HuH-7 (cell line): ENCODE data around the gene NOC2L.

Experiments
- DNase-seq: peaks from one replicate; pipeline ENCODE4 v3.0.0; 2011; ENCODE audit warnings: low spot score

Gene NOC2L

DNA sequence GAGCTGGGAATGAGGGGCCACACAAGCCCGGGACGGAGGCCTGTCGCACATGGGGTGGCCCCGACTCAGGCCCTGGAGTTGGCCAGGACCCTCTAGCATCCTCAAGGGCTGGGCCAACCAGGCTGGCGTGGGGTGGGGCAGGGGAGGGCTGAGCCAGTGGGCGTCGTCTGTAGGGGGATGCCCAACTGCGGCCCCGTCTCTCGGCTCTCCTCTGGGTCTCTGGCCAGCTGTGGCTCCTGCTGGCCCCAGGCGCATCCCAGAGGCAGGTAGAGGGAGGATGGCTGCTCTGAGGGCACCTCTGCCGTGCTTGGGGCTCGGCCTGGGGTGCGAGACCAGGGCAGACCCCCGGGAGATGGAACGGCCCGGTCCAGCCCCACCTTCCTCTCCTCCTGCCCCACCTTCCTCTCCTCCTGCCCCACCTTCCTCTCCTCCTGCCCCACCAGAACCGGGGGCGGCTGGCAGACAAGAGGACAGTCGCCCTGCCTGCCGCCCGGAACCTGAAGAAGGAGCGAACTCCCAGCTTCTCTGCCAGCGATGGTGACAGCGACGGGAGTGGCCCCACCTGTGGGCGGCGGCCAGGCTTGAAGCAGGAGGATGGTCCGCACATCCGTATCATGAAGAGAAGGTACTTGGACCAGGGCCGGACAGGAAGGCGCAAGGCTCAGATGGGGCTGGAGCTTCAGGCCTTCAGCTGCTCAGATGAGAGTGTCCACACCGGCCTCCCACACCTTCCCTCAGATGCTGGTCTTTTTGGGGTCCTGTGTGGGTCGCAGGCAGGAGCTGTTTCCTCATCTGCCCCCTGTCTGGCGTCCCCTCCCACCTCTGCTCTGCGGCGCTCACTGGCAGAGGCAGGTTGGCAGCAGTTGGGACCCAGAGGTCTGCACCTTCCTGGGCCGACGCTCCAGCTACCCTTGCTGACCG is 29.1 kb downstream of the NOC2L start:
- no peak for DNase-seq

- no peak for DNase-seq
These were observed 30.0 kb downstream of the NOC2L start for GRCh38 chr1:928825-929661.

GRCh38 chr1:927748-928147 is 31.3 kb downstream of the NOC2L start:
- DNase-seq: no peak

- DNase-seq: no peak
These were observed 31.8 kb downstream of the NOC2L start for GRCh38 chr1:927234-927633.

GRCh38 chr1:925561-926421 is 33.3 kb downstream of the NOC2L start:
- DNase-seq: peak; percentile 89

DNA sequence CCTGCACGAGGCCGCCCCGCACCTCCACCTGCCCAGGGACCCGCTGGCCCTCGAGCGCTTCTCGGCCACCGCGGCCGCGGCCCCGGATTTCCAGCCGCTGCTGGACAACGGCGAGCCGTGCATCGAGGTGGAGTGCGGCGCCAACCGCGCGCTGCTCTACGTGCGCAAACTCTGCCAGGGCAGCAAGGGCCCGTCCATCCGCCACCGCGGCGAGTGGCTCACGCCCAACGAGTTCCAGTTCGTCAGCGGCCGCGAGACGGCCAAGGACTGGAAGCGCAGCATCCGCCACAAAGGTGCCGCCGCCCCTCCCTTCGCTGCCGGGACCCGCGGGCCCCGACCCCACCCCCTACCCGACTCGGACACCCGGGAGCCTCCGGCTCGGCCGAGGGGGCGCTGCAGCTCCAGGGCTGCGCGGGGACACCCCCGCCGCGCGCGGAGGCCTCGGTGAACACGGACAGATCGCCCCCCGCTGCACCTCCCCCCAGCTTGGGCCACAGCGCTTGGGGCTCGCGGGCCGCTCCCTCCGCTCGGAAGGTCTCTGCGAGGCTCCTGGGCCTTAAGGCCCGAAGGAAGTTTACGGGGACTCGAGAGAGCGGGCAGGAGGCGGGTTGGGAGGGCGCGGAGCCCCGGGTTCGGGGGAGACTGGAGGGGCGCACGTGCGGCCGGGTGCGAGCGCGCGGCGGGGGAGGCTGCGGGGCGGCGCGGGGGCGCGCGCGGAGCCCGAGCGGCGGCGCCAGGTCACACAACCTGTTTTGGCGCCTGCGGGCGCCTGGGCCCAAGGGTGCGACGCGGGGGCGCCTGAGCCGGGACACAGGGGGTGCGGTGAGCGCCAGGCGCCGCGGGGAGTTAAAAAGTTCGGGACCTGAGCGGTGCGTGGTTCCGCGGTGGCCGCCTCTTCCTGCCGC is 34.1 kb downstream of the NOC2L start:
- no peak for DNase-seq

DNA sequence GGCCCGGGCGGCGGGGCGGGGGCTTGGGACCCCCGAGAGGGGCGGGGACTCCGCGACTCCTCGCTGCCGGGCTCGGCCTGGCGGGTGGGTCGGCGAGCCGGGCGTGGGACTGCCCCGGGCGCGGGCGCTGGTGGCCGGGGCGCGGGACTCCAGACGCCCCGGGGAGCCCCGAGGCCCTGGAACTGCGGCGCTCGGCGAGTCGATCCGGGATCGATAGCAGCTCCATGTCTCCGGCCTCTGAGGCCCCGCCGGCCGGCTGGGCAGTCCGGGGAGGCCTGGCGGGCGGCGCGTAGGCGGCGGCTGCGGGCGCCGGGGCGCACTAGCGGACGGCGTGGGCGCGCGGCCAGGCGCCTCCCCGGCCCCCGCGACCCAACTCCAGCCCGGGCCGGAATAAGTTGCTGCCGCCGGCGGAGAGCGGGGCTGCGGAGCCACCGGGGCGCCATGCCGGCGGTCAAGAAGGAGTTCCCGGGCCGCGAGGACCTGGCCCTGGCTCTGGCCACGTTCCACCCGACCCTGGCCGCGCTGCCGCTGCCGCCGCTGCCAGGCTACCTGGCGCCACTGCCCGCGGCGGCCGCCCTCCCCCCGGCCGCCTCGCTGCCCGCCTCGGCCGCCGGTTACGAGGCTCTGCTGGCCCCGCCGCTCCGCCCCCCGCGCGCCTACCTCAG is 34.9 kb downstream of the NOC2L start:
- DNase-seq: no peak

DNA sequence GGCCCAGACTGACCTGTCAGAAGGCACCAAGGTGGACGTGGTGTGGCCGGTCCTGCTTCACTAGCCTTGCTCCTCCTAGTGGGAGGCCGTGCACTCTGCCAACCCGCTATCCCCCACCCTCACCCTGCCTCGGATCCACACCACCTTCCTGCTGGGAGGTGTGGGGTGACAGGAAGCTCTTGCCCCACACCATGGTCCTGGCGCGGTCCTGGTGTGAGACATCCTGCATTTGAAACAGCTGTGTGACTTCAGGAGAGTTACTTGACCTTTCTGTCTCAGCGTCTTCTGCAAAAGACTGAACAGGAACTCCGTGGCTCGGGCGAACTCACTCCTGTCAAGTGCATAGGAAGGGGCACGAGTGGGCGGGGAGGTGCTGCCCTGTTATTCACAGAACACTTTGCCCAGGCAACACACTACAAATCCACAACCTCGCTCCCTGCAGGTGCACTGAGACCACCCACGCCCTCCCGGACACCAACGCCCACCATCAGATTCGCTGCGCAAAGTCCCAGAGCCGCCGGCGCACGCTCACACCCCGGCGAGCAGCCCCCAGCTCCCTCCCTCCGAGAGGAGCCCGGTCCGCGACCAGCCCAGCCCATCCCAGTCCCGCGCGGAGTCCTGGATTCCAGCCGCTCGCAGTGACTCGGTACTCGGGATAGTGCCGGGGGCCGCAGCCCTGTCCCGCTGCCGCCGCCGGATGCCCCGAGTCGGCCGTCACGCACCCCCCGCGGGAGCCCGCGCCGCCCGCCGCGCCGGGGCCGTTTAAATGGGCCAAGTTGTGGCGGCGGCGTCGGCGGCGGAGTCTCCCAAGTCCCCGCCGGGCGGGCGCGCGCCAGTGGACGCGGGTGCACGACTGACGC is 35.7 kb downstream of the NOC2L start, which contains the start of gene SAMD11:
TSS of gene SAMD11 (plus strand) at position 793 of the 860 bp plus-strand sequence. CDS start 509 bp downstream, outside the sequence.
- DNase-seq: peak; percentile 78

DNA sequence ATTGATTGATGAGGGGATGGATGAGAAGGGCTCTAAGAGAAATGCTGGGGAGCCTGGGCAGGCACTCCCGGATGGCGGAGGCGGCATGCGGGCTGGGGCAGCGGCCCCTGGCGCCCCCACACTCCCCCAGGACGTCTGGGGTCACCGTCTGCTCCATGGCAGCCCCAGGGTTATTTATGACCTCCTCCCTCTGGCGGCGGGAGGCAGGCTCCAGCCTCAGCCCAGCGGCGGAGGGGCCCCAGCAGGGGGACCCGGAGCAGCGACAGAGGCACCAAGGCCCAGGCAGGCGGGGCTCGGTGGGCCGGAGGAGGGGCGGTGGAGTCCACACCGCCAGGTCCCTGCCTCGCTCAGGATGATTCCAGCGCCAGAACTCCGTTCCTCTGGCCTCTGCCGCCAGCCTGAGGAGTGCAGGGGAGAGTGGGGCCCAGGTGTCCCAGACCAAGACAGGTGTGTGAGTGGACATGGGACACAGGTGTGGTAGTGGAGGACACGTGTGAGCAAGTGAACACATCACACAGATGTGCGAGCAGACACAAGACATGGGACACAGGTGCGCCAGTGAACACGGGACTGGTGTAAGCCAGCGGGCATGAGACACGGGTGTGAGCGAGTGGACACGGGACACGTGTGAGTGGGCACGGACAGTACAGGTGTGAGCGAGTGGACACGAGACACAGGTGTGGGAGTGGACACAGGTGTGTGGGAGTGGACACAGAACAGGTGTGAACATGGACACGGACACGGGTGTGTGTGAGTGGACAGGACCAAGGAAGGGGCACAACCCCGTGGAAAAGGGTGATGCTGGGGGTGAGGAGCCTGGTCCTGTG is 37.8 kb downstream of the NOC2L start:
- peak; percentile 96 for DNase-seq

- DNase-seq: no peak
These were observed 38.5 kb downstream of the NOC2L start for GRCh38 chr1:920521-920920.

DNA sequence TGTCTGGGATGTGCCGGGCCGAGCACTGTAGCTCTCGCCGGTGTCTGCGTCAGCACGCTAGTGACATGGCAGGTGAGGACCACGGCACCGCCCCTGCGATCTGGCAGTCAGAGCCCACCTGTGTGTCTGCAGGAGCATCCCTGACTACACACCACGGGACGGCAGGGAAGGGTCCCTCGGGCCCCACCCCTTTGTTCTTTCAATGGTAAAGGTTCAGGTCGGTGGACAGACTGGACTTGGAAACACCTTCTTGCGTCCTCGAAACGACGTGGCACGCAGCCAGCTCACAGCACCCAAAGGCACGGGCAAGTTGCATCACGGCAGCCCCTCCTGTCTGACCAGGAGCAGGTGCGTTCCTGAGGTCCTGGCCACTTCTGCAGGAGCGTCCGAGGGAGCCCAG is 39.0 kb downstream of the NOC2L start:
- DNase-seq: no peak

DNA sequence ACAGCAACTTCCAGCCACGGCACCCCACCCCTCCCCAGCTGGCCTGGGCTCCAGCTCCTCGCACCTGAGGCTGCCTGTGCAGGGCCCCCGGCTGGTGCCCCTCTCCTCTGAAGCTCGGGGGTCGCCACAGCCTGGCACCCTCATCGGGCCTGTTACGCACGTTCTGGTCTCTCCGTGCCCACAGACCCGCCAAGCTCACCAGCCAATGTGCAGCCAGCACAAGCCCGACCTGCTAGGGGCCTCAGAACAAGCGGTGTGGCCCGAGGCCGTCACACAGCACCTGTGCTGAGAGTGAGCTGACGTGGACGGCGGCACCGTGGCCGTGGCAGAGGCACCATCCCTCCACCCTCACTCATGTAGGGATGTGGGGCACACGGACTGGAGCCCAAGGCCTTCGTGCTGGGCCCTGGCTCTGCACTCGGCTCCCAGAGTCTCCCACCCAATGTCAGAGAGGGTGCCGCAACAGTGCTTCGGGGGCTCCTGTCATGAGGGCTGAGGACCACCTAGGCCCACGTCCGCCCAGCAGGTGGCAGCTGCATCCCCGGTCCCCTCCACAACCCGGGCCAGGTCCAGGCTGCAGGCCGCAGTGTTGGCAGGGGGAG is 39.7 kb downstream of the NOC2L start:
- no peak for DNase-seq

DNA sequence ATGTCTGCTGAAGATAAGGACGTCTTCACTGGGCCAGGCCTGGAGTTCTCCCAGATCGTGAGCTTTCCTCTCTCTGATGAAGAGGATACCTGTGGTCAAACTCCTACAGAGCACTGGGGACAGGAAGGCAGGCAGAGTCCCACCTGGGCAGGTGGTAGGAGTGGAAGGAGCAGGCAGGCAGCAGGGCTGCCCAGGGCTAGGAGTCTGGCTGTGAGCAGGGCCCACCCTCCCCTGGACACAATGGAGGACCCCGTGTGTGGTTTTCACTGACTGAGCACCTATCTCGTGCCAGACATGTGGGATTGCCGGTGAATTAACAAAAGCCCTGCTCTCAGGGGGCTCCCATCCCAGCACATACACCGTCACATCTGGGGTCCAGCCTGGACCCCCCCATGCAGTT is 40.2 kb downstream of the NOC2L start:
- no peak for DNase-seq

- no peak for DNase-seq
These were observed 40.7 kb downstream of the NOC2L start for GRCh38 chr1:918353-918752.

DNA sequence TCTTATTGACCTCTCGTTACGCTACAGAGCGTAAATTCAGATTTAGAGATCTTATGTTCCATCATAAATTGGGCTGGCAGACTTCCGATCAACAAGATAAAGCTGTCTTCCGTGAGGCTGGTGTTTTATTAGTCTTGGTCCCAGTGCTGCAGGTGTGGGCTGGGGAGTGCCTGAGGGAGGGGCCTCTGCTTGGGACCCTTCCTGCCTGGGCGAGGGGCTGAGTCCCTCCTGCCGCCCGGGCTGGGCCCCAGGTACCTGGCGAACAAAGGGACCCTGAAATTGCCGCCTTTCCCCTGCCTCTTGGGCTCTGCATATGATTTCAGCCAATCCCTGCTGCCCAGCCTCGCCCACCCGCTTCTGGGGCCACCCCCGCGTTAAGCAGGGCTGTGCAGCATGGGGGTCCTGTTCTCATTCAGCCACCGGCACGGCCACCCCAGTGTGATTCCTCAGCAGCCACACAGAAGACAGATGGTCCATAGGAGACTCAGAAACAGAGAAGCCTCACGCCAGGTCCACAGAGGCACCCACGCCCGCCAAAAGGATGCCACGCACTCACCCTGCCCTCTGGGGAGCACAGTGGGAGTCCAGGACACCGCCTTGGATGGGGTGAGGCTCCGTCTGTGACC is 41.5 kb downstream of the NOC2L start:
- no peak for DNase-seq

GRCh38 chr1:917076-917459 is 42.0 kb downstream of the NOC2L start:
- DNase-seq: no peak
